ENCODE measurements around the gene CXCR6.

Gene CXCR6

DNA sequence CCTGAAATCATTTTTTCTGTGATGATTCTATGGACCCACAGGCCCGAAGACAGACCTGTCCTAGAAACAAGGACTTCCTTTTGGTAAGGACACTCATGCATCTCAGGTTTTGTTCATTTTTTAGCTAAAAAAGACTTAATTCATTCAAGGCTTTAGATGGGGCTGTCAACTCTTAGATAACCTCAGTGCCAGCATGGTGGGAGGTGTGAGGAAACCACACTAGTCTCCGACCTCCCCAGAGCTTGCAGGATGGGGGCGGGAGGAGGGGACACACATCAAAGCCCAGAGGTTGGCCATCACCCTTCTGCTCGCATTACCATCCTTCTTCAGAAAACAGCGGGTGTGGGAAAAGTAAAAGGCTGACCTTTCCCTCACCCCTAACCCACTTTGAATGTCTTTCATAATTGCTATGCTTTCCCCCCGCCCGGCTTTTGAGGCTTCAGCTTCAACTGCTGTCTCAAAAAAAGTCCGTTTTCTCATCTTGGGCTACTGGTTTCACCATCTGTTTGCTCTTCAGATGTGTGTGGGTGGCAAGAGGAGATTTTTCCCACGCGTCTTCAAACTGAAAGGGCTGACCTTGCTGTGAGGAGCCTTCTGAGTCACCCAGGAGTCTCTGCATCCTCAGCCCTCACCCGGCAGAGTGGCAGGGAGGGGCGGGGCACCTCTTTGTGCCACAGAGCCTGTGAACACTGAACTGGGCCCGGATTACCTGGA lies 27.6 kb upstream of the CXCR6 start:
- Mint-ChIP-seq H3K4me1 (peaks cover 12% of the 10 kb centered on the region), H3K9me3 (no peaks in the 10 kb centered on the region), H3K36me3 (ENCODE audit: low read depth) (peaks cover 10% of the 10 kb centered on the region), H3K4me3 (no peak overlapping the region), H3K27ac (peak overlapping the region in 2 of 3 experiments; percentile 11 to 17), H3K27me3 (ENCODE audit: low read depth) (peaks cover 6% of the 10 kb centered on the region)
- no peak for TF ChIP-seq CTCF (IDR thresholded peaks at IDR 0.05; ENCODE audit: unreplicated experiment in 3 of 3)

- Mint-ChIP-seq H3K4me3 (no peak overlapping the region), H3K4me1 (peaks cover 12% of the 10 kb centered on the region), H3K27me3 (ENCODE audit: low read depth) (peaks cover 6% of the 10 kb centered on the region), H3K9me3 (no peaks in the 10 kb centered on the region), H3K36me3 (ENCODE audit: low read depth) (peaks cover 20% of the 10 kb centered on the region), H3K27ac (no peak overlapping the region)
- no peak for TF ChIP-seq CTCF (IDR thresholded peaks at IDR 0.05; ENCODE audit: unreplicated experiment in 3 of 3)
These were observed 25.9 kb upstream of the CXCR6 start for GRCh38 chr3:45917146-45917898.

DNA sequence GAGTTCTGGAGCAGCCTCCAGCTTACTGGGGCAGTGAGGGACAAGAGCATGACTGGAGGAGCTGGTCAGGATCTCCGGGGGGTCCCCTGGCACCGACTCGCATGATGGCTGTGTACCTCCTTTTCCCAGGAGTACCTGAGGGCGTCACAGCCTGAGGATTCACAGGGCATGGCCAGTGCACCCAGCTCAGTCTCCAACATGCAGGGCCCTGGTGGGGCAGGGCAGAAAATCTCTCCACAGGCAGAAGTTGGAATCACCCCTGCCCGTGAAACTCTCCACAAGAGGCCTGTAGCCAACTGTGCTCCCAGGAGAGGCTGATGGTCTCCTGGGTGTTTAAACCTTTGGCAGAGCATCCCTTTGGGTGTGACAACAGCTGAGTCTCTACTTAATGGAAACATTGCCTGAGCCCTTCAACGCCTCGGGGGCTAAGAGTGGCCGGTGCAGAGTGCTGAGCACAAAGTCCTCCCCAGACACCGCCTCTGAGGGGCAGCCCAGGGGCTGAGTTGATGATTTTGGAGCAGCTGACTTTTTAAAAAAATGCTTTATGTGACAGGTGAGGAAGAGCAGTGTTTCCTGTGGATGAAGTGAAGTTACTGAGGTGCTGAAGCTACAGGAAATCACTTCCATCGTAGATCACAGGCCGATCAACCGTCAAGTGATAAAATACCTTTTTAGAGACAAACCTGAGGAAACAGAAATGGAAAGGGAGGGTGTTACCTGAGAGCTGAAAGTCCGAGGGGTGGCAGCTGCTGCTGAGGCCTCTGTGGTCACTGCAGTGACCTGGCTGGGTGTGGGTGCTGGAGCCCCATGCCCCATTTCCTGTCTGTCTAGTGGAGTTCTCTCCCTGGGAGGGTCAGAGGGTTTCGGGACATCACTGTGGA lies 21.9 kb upstream of the CXCR6 start:
- no peak overlapping the region for H3K4me3 Mint-ChIP-seq
- H3K27ac Mint-ChIP-seq, result no peak overlapping the region
- H3K27me3 Mint-ChIP-seq (ENCODE audit: low read depth), result peaks cover under 1% of the 10 kb centered on the region
- no peak for TF ChIP-seq CTCF (IDR thresholded peaks at IDR 0.05; ENCODE audit: unreplicated experiment in 3 of 3)
- H3K9me3 Mint-ChIP-seq, result no peaks in the 10 kb centered on the region
- H3K36me3 Mint-ChIP-seq (ENCODE audit: low read depth), result peaks cover 37% of the 10 kb centered on the region
- H3K4me1 Mint-ChIP-seq, result no peaks in the 10 kb centered on the region

GRCh38 chr3:45922039-45922326 lies 21.3 kb upstream of the CXCR6 start:
- H3K9me3 Mint-ChIP-seq, result no peaks in the 10 kb centered on the region
- peaks cover 41% of the 10 kb centered on the region for H3K36me3 Mint-ChIP-seq (ENCODE audit: low read depth)
- H3K4me1 Mint-ChIP-seq, result no peaks in the 10 kb centered on the region
- no peak for TF ChIP-seq CTCF (IDR thresholded peaks at IDR 0.05; ENCODE audit: unreplicated experiment in 3 of 3)
- no peak overlapping the region for H3K4me3 Mint-ChIP-seq
- H3K27ac Mint-ChIP-seq, result no peak overlapping the region
- H3K27me3 Mint-ChIP-seq (ENCODE audit: low read depth), result no peaks in the 10 kb centered on the region

DNA sequence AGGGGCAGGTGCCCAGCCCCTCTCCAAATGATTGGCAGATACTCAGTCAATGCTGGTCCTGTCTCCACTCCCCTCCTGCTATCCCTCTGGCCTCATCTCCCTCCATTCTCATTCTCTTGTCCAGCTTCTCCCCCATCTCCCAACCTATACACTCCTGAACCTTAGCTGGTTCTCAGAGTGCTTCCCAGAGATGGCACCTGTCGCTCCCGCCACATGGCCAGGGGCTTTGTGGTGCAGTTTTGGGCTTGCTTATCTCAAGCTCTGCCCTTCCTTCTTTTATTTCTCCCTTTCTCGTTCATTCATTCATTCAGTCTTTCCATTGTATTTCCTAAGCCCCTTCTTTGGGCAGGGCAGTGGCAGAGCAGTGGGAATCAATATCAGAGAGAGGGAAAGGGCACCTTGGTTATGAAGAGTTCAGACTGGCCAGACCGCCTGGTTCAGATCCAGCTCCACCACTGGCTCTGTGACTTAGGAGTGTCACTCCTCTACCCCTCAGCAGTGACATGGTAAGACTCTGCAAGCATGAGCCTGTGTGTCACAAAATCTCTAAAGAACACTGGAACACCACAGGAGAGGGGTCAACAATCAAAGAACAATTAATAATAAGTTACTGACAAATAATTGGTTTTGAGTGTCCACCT lies 20.2 kb upstream of the CXCR6 start:
- Mint-ChIP-seq H3K36me3 (ENCODE audit: low read depth) (peaks cover 47% of the 10 kb centered on the region), H3K27me3 (ENCODE audit: low read depth) (no peaks in the 10 kb centered on the region), H3K9me3 (no peaks in the 10 kb centered on the region), H3K4me3 (no peak overlapping the region), H3K27ac (no peak overlapping the region), H3K4me1 (no peaks in the 10 kb centered on the region)
- TF ChIP-seq CTCF (IDR thresholded peaks at IDR 0.05; ENCODE audit: unreplicated experiment in 3 of 3), result no peak

Measured in nephron (organoid).